H1 (cell line): ENCODE measurements around the gene GAB2.

ENCODE experiments used
- CTCF ChIP-seq, 3 experiments: IDR thresholded peaks; 1 replicate in 2 of 3; 2 replicates in 1 of 3; pipeline versions ENCODE4 v1.5.1 to v1.6.1; 2011; ENCODE audit warnings: low read length in 3 of 3, mild to moderate bottlenecking in 3 of 3, inconsistent platforms in 2 of 3, low read depth in 1 of 3, moderate library complexity in 1 of 3; ENCODE audit not compliant: insufficient read depth in 1 of 3; ENCODE audit errors: control extremely low read depth in 1 of 3
- USF2 ChIP-seq: IDR thresholded peaks from 2 replicates; pipeline ENCODE4 v1.6.1; 2011; ENCODE audit warnings: low read length, improper control_type of control experiment
- ZNF274 ChIP-seq: IDR thresholded peaks from 2 replicates; pipeline ENCODE4 v1.7.0; 2012; ENCODE audit warnings: low read length, borderline replicate concordance; ENCODE audit errors: extremely low read depth

DNA sequence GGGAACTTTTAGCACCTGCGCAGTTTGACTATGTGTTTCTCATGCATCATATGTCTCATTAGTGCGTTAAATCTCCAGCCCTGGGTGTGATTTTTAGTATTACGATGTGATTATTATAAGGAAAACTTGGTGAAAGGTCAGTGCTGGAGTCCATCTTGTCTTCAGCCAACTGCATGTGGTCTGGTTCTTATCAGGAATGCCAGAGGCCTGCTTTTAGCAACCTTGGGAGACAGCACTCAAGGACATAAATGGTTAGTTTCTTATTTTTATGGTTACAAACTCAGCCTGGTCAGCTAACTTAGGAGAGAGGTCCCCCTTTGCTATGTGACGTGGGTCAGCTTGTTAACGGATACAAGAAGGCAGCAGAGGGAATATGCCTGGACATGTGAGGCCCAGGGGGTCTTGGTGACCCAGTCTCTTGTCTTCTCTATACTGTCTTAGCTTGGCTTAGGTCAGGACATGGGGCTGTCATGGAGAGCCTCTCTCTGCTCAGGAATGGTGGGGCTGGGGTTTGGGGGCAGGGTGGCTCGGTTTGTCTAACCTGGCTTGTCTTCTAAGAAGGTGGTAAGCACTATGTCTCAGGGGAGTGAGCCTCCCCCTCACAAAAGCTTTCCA is 250.7 kb downstream of the GAB2 start:
- no peak for TF ChIP-seq CTCF (IDR thresholded peaks at IDR 0.05; ENCODE audit: control extremely low read depth in 1 of 3, insufficient read depth in 1 of 3, low read depth in 1 of 3, low read length in 3 of 3)
- no peak for TF ChIP-seq USF2
- no peak for TF ChIP-seq ZNF274
